Fibroblast of gingiva (primary cell): Measurements from ENCODE around the gene ERN2.
A peak's percentile ranks its signal among the peaks of the same experiment; 100 is the strongest.

Experiments
- DNase-seq: peaks from one replicate; pipeline ENCODE4 v3.0.0-alpha.2; 2011; ENCODE audit warnings: low read depth

ERN2 gene

GRCh38 chr16:23687034-23687808 lies 25.8 kb downstream of the ERN2 start:
- no peak for DNase-seq

GRCh38 chr16:23683487-23683886 lies 29.5 kb downstream of the ERN2 start:
- DNase-seq = no peak

- peak; percentile 69 for DNase-seq
Measured at GRCh38 chr16:23682181-23682580, 30.8 kb downstream of the ERN2 start.

DNA sequence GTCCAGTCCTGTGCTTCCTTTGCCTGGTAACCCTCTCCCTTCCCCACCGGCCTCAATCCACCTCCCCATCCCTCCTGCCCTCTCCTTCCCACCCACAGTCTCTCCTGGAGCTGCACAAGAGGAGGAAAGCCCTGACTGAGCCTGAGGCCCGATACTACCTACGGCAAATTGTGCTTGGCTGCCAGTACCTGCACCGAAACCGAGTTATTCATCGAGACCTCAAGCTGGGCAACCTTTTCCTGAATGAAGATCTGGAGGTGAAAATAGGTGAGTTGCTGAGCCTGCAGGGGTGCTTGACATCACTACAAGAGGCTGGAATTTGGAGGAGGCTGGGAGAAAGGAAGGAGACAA lies 33.1 kb downstream of the ERN2 start:
- DNase-seq = no peak

- DNase-seq = no peak
Measured at GRCh38 chr16:23679274-23679985, 33.6 kb downstream of the ERN2 start.

GRCh38 chr16:23678430-23679273 lies 34.4 kb downstream of the ERN2 start, which contains the start of gene PLK1:
Gene PLK1, plus strand, starts transcription at chr16:23678889. Its CDS starts 44 bp downstream, at chr16:23678933.
- DNase-seq = peak; percentile 71

GRCh38 chr16:23676924-23677480 lies 36.0 kb downstream of the ERN2 start:
- DNase-seq = peak; percentile 13

- DNase-seq = no peak
Measured at GRCh38 chr16:23673971-23674614, 38.9 kb downstream of the ERN2 start.

- DNase-seq = peak; percentile 45
Measured at GRCh38 chr16:23670137-23670776, 42.8 kb downstream of the ERN2 start.

- DNase-seq = no peak
Measured at GRCh38 chr16:23668873-23669272, 44.1 kb downstream of the ERN2 start.

GRCh38 chr16:23668225-23668624 lies 44.8 kb downstream of the ERN2 start:
- DNase-seq = peak; percentile 15

GRCh38 chr16:23667355-23667659 lies 45.7 kb downstream of the ERN2 start:
- no peak for DNase-seq

GRCh38 chr16:23666571-23667354 lies 46.3 kb downstream of the ERN2 start:
- DNase-seq = no peak

DNA sequence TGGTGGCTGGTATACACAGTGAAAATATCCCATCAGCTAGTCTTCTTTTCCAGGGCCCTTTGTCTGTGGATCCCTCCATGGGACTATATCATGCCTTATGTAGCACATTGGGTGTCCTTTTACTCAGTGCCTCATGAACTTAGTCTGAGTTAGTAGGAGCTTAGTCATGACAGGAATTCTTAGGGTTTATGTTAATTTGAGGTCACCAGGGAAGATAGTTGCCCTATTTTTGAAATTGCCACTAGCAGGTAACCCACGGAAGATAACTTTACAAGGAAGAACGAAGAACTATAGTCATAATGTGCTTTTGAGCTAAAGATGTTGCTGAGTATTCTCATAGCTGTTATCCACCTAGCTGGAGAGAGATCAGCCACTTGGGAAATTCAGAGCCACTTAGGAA lies 49.1 kb downstream of the ERN2 start:
- no peak for DNase-seq

DNA sequence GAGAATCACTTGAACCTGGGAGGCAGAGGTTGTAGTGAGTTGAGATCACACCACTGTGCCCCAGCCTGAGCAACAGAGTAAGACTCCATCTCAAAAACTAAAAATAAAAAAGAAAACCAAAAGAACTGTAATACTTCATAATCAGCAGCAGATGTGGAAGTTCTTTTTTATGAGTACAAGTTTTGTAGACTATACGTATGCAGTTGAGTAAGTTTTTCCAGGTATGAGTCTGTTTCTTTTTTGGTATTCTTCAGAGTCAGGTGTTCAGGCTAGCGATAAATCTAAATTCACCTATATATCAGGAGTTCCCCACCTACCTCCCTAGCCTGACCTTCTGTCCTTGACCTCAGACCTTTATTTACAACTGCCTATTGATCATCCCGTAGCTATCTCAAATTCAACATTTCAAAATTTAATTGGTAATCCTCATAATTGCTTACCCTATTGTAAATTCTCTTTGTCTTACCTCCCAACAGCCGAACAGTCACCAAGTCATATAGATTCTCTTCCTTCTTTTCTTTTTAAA lies 61.0 kb downstream of the ERN2 start:
- DNase-seq = no peak

GRCh38 chr16:23650674-23651416 lies 62.2 kb downstream of the ERN2 start:
- no peak for DNase-seq

DNA sequence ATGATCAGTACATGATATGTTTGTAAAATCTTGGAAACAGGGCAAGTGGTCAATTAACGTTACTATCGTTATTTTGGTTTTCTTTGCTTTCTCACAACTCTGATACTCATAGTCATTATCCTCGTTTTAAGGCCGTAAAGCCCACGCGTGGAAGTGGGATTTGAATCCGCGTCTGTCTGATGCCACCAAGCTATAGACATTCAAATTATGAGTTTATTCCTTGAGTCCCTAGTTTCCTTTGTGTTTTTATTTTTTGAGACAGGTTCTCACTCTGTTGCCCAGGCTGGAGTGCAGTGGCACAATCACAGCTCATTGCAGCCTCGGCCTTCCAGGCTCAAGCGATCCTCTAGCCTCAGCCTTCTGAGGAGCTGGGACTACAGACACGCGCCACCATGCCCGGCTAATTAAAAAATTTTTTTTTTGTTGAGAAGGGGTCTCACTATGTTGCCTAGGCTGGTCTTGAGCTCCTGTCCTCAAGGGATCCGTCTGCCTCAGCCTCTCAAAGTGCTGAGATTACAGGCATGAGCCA lies 70.7 kb downstream of the ERN2 start:
- no peak for DNase-seq

DNA sequence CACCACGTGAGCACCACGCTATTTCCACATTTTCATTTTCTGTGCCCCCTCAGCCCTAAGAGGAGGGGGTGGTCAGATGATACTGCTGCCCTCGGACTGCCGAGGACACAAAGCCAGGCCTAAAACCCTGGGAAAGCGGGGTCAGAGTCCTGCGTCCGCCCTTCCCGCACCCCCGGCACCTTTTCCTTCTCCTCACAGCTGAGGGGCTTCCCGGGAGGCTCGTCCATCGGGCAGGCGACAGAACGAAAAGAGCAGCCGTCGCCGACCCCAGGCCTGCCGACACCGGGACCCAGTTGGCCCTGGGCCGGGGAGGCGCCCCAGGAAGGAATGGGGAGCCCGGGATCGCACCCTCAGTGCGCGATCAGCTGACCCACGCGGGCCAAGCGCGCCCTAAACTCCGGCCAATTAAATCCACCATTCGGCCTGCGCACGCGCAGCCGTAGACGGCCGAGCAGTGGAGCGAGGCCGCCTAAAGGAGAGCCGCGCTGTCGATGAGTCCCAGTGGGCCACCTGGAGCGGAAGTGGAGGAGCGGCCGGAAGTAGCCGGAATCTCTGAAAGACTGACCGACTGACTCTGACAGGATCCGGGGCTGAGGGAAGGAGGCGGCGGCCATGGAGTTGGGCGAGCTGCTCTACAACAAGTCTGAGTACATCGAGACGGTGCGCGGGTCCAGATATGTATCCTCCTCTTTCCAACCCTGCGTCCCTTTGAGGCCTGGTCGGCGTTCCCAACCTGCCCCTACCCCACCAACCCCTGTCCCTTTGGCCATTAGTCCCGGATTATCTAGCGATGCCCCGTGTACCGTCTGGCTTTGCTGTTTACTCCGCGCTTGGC lies 71.9 kb downstream of the ERN2 start, which contains the start of the genes DCTN5 and PALB2:
DCTN5 (plus strand) TSS at position 536 of the 835 bp plus-strand sequence; CDS start at position 613, 77 bp downstream.
PALB2 (minus strand) TSS at position 380 of the 835 bp plus-strand sequence; CDS start at position 227, 153 bp downstream.
- peak; percentile 91 for DNase-seq
